ENCODE data around the gene NAXD. TPM values are rescaled to one million over a fixed set of nuclear protein-coding genes. Genes with fewer than 3 reads are reported as not detected.

The NAXD gene
- total and polyA plus RNA-seq, 2 of the 4 experiments (the other 2 are of a cell fraction), result 10.2 to 27.2 TPM

DNA sequence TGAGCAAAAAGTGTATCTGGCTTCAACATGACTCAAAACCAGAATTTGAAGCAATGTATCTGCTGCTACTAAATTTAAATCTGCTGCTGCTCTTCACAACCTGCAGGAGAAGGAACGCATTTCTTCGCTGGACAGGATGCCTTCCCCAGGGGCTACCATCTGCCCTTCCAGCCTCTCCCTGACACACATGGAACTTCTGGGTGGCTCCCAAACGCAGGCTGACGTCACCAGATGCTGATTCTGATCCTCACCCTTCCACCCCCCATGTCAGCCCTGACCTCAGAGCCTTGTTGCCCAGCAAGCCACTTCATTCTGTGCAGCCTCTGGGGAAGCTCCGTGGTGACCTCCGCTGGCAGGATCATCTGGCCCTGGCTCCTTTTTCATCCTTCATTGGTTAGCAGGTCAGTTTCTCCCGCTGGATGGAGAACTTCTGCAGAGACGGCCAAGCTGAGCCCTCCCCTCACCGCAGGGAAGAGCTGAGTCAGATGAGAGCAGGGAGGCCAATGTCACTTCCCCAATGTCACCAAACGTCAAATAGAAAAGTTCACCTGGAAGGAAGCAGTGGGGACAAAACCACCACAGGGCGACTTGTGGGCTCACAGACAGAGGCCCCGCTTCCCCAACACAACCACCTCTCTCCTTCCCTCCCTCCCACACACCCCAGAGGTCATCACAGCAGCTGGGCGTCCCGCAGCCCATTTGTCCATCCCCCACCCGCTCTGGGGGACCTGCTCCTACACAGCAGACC, 39.8 kb upstream of the NAXD start:
- ChIA-PET POLR2A (ENCODE audit: unreplicated experiment) (interaction anchor here (0.7 kb wide), 1 partner anchor 342 kb away, joined by 10 read pairs; no protein-coding TSS in a partner anchor), CTCF (interaction anchor here (0.6 to 0.7 kb wide), 2 partner anchors 21 to 243 kb away, joined by 3 to 4 read pairs; no protein-coding TSS in a partner anchor)
- Histone ChIP-seq H3K4me3 (ENCODE audit: insufficient read depth, low read depth, low read length) (no peak overlapping the region), H3K56ac (ENCODE audit: extremely low read depth, insufficient read depth, low read length) (no peak overlapping the region), H3K4me1 (ENCODE audit: control insufficient read depth, insufficient read depth, low read length) (peaks cover 3% of the 10 kb centered on the region; the same call in 1 of the 2 replicates), H2BK20ac (ENCODE audit: low read depth, low read length) (no peak overlapping the region), H4K8ac (ENCODE audit: low read depth in 2 of 2, low read length in 2 of 2) (no peak overlapping the region), H3K79me1 (ENCODE audit: low read depth in 1 of 2, low read length in 2 of 2) (no peaks in the 10 kb centered on the region), H3K9me1 (ENCODE audit: insufficient read depth, low read length) (no peaks in the 10 kb centered on the region), H3K9ac (ENCODE audit: low read depth, low read length) (no peak overlapping the region), H4K20me1 (ENCODE audit: insufficient read depth, low read length) (no peaks in the 10 kb centered on the region), H2BK120ac (ENCODE audit: low read depth, low read length) (no peak overlapping the region), H2BK5ac (ENCODE audit: low read depth, low read length, poor library complexity, severe bottlenecking) (no peak overlapping the region), H4K5ac (ENCODE audit: low read depth, low read length) (no peak overlapping the region), H2AFZ (replicated peaks; ENCODE audit: low read length, poor library complexity) (no peak overlapping the region), H3K23ac (ENCODE audit: low read depth, low read length) (no peak overlapping the region), H3K14ac (replicated peaks; ENCODE audit: low read depth, low read length) (no peak overlapping the region), H3K18ac (ENCODE audit: low read depth, low read length) (no peak overlapping the region), H3K27ac (ENCODE audit: insufficient read depth, low read length) (no peak overlapping the region), H3K9me3 (ENCODE audit: control insufficient read depth, insufficient read depth, low read length) (no peaks in the 10 kb centered on the region), H3K4ac (ENCODE audit: low read depth, low read length) (no peak overlapping the region), H4K91ac (ENCODE audit: insufficient read depth, low read depth, low read length) (no peak overlapping the region), H2AK5ac (ENCODE audit: low read depth, low read length) (no peak overlapping the region), H3K27me3 (ENCODE audit: control insufficient read depth, insufficient read depth, low read length) (peaks cover 44% of the 10 kb centered on the region), H2BK15ac (ENCODE audit: low read depth, low read length) (no peak overlapping the region), H3K36me3 (ENCODE audit: control insufficient read depth, insufficient read depth, low read length) (no peaks in the 10 kb centered on the region), H2AK9ac (replicated peaks; ENCODE audit: low read depth, low read length, poor library complexity) (no peak overlapping the region), H3K4me2 (ENCODE audit: low read depth, low read length) (no peak overlapping the region)
- 62% methylated on average over 9 of the region's 15 CpGs; no CpG with 5 or more reads in 1 of the 2 experiments for WGBS, 2 experiments (ENCODE audit: extremely low coverage in 2 of 2, insufficient read length in 1 of 2)
- ATAC-seq (ENCODE audit: low read depth), result peak; percentile 57
- DNase-seq, result peak; percentile 48
- intact Hi-C loops (cut with micrococcal nuclease) (no loop called here), dilution Hi-C loops (cut with HindIII; ENCODE audit: low sequenced_read_pairs, unreplicated experiment) (no loop called here), in situ Hi-C loops (cut with MboI; ENCODE audit: low sequenced_read_pairs) (loop anchor here (25.0 kb wide), 1 partner anchor 237 kb away; no protein-coding TSS in a partner anchor)
- BruUV-seq (replicated peaks), result no TSS peak
- TF ChIP-seq NFE2L2 (IDR thresholded peaks at IDR 0.05; ENCODE audit: low read depth, low read length) (no peak), RAD21 (IDR thresholded peaks at IDR 0.05; ENCODE audit: low read length) (no peak), CEBPB (IDR thresholded peaks at IDR 0.05; ENCODE audit: low read depth, low read length) (no peak), CHD1 (IDR thresholded peaks at IDR 0.05; ENCODE audit: low read depth, low read length) (no peak), FOS (IDR thresholded peaks at IDR 0.05; ENCODE audit: low read depth, low read length) (no peak), MAFK (IDR thresholded peaks at IDR 0.05; ENCODE audit: low read depth, low read length) (no peak), BHLHE40 (IDR thresholded peaks at IDR 0.05; ENCODE audit: low read depth, low read length) (no peak), MAZ (IDR thresholded peaks at IDR 0.05; ENCODE audit: borderline replicate concordance, low read depth, low read length) (no peak), SMC3 (IDR thresholded peaks at IDR 0.05; ENCODE audit: low read depth, low read length) (no peak), MXI1 (IDR thresholded peaks at IDR 0.05; ENCODE audit: borderline replicate concordance, low read depth, low read length) (no peak), USF2 (IDR thresholded peaks at IDR 0.05; ENCODE audit: low read depth, low read length) (no peak), POLR2A (IDR thresholded peaks at IDR 0.05; ENCODE audit: low read depth, low read length) (no peak), CTCF (conservative IDR thresholded peaks at IDR 0.05; ENCODE audit: low read depth, low read length) (no peak), RCOR1 (IDR thresholded peaks at IDR 0.05; ENCODE audit: insufficient replicate concordance, low read length) (no peak)
- TF ChIP-seq, protein P1, sequence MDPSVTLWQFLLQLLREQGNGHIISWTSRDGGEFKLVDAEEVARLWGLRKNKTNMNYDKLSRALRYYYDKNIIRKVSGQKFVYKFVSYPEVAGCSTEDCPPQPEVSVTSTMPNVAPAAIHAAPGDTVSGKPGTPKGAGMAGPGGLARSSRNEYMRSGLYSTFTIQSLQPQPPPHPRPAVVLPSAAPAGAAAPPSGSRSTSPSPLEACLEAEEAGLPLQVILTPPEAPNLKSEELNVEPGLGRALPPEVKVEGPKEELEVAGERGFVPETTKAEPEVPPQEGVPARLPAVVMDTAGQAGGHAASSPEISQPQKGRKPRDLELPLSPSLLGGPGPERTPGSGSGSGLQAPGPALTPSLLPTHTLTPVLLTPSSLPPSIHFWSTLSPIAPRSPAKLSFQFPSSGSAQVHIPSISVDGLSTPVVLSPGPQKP (IDR thresholded peaks at IDR 0.05; ENCODE audit: borderline replicate concordance, low read depth, low read length), result no peak
